Subcutaneous adipose tissue (tissue), 4 donors: ENCODE measurements around the gene PBX3. TPM values are rescaled to one million over a fixed set of nuclear protein-coding genes. Genes with fewer than 3 reads are reported as not detected.

ENCODE experiments used
- CTCF ChIP-seq: fragments of 450-650 bp; IDR thresholded peaks from one replicate; pipeline ENCODE4 v1.5.1; 2016; ENCODE audit warnings: low read depth, mild to moderate bottlenecking, control low read depth, antibody characterized with exemption, moderate library complexity
- total RNA-seq, 4 donors: library from RNA; depleted of rRNA; stranded (reverse); fragments of >200 nt; gene quantifications; one replicate each; pipeline ENCODE4 v1.1.0, GENCODE V29; 2016

Gene PBX3
- total RNA-seq, 4 donors from 2014 or later, result 29.7 to 44.9 (median 35.4) TPM

GRCh38 chr9:125966959-125967711 lies 220.0 kb downstream of the PBX3 start:
- TF ChIP-seq CTCF, result no peak

GRCh38 chr9:125968714-125969374 lies 221.7 kb downstream of the PBX3 start:
- no peak for TF ChIP-seq CTCF

- no peak for TF ChIP-seq CTCF
Measured at GRCh38 chr9:125969462-125969861, 222.3 kb downstream of the PBX3 start.

- no peak for TF ChIP-seq CTCF
Measured at GRCh38 chr9:125969868-125970267, 222.7 kb downstream of the PBX3 start.

DNA sequence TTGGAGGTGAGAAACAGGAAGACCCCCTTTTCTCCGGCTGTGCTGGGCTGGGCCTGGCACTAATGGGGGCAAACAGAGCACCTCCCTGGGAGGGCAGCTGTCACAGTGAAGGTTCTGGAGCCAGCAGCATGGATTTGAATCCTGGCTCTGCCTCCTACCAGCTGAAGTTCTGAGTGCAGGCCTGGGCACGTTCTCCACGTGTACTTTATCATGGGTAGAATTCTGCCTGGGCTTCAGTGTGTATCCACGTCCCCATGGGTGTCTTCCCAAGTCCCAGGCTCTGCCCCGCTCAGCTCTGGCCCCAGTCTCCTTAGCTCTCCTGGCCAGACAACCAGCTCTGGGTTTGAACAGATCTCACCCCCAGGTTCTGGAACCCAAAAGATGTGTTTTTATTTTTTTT lies 223.2 kb downstream of the PBX3 start:
- no peak for TF ChIP-seq CTCF

- TF ChIP-seq CTCF, result no peak
Measured at GRCh38 chr9:125971050-125971449, 223.9 kb downstream of the PBX3 start.

GRCh38 chr9:125972012-125972729 lies 225.0 kb downstream of the PBX3 start:
- TF ChIP-seq CTCF, result no peak
